HCT116 (cell line): ENCODE measurements around the gene CSNK1D. TPM values are rescaled to one million over a fixed set of nuclear protein-coding genes. Genes with fewer than 3 reads are reported as not detected.

Source experiments
- ATAC-seq: fragments of 200-7000 bp; cut with Tn5 transposase; 2 replicates; pipeline ENCODE4 v1.9.1; 2020; ENCODE audit warnings: mild to moderate bottlenecking, moderate library complexity
- BruUV-seq: library from RNA; stranded (reverse); fragments of 400-500 nt; replicated peaks from 2 replicates; lab custom pipeline; 2021; lab: Mats Ljungman, UMichigan
- CTCF ChIA-PET: fragments of 300-600 bp; sonication (Branson Sonifier 250); formaldehyde crosslinking; loops from one replicate; lab custom pipeline; 2021; ENCODE audit warnings: antibody characterized with exemption; lab: Charles Lee
- POLR2A ChIA-PET: fragments of 300-600, 350-600 bp; sonication (Branson Sonifier 250); formaldehyde crosslinking; loops from one replicate; lab custom pipeline; 2021; ENCODE audit warnings: antibody characterized with exemption; lab: Charles Lee
- RAD21 ChIA-PET, 2 experiments: fragments of 300-600 bp; sonication (Branson Sonifier 250); formaldehyde crosslinking; loops; one replicate each; lab custom pipeline; 2023; ENCODE audit warnings: low total read pairs in 2 of 2; ENCODE audit not compliant: uncharacterized antibody in 2 of 2, unreplicated experiment in 2 of 2, low non-redundant PET in 1 of 2; lab: Charles Lee
- DNase-seq: peaks from one replicate; pipeline ENCODE4 v3.0.0-alpha.2; 2010; ENCODE audit warnings: low read depth, low spot score
- H2AFZ ChIP-seq: fragments of 200-600 bp; shearing (Covaris generic), sonication (generic); 2 replicates; pipeline ENCODE4 v1.6.1; 2017; ENCODE audit warnings: low read depth, mixed run types, mixed read lengths, antibody characterized with exemption, low read length; ENCODE audit not compliant: poor library complexity, severe bottlenecking
- H3K27ac ChIP-seq: 2 replicates; pipeline ENCODE4 v1.5.1; 2012; ENCODE audit warnings: low read depth, low read length
- H3K27me3 ChIP-seq: fragments of 200-600 bp; sonication (generic); 2 replicates; pipeline ENCODE4 v1.6.1; 2016; ENCODE audit warnings: mixed run types, low read length, mixed read lengths; ENCODE audit not compliant: insufficient read depth
- H3K36me3 ChIP-seq, 2 experiments: fragments of 200-500 bp in 1 of 2; fragments of 200-600 bp in 1 of 2; sonication (Bioruptor generic) in 1 of 2; sonication (generic) in 1 of 2; 2 replicates each; pipeline versions ENCODE4 v1.5.1 to v1.6.1; 2014 to 2016; ENCODE audit warnings: low read length in 2 of 2, inconsistent platforms in 1 of 2, mixed read lengths in 1 of 2, mixed run types in 1 of 2; ENCODE audit not compliant: insufficient read depth in 2 of 2, control insufficient read depth in 1 of 2
- H3K4me1 ChIP-seq, 2 experiments: fragments of 200-600 bp in 1 of 2; sonication (generic) in 1 of 2; 2 replicates each; pipeline versions ENCODE4 v1.5.1 to v1.6.1; 2012 to 2017; ENCODE audit warnings: low read length in 2 of 2, inconsistent platforms in 1 of 2, mild to moderate bottlenecking in 1 of 2, mixed read lengths in 1 of 2, mixed run types in 1 of 2, moderate library complexity in 1 of 2; ENCODE audit not compliant: insufficient read depth in 2 of 2, control insufficient read depth in 1 of 2
- H3K4me2 ChIP-seq: fragments of 200-600 bp; sonication (generic); 2 replicates; pipeline ENCODE4 v1.6.1; 2017; ENCODE audit warnings: mixed run types, low read length, mixed read lengths
- H3K4me3 ChIP-seq, 2 experiments: fragments of 200-600 bp in 1 of 2; sonication (generic) in 1 of 2; replicated peaks in 1 of 2; 2 replicates each; pipeline ENCODE4 v1.5.1; 2011 to 2016; ENCODE audit warnings: low read length in 2 of 2, control low read depth in 1 of 2, low read depth in 1 of 2, mild to moderate bottlenecking in 1 of 2, mixed read lengths in 1 of 2, mixed run types in 1 of 2
- H3K79me2 ChIP-seq: fragments of 200-600 bp; sonication (generic); 2 replicates; pipeline ENCODE4 v1.6.1; 2017; ENCODE audit warnings: mild to moderate bottlenecking, mixed run types, low read length, moderate library complexity, mixed read lengths; ENCODE audit not compliant: insufficient read depth
- H3K9ac ChIP-seq: fragments of 200-600 bp; sonication (generic); 2 replicates; pipeline ENCODE4 v1.6.1; 2016; ENCODE audit warnings: low read length, mixed read lengths
- H3K9me2 ChIP-seq: fragments of 200-600 bp; sonication (generic), shearing (Covaris generic); 2 replicates; pipeline ENCODE4 v1.6.1; 2017; ENCODE audit warnings: mixed run types, mild to moderate bottlenecking, moderate library complexity; ENCODE audit not compliant: insufficient read depth
- H3K9me3 ChIP-seq, 2 experiments: fragments of 200-500 bp in 1 of 2; fragments of 200-600 bp in 1 of 2; sonication (Bioruptor generic) in 1 of 2; sonication (generic) in 1 of 2; 2 replicates each; pipeline ENCODE4 v1.6.1; 2014 to 2017; ENCODE audit warnings: low read length in 2 of 2, mixed read lengths in 2 of 2, inconsistent platforms in 1 of 2, low read depth in 1 of 2, mild to moderate bottlenecking in 1 of 2, mixed run types in 1 of 2, moderate library complexity in 1 of 2; ENCODE audit not compliant: control insufficient read depth in 1 of 2, insufficient read depth in 1 of 2
- H4K20me1 ChIP-seq: fragments of 200-600 bp; sonication (generic), shearing (Covaris generic); 2 replicates; pipeline ENCODE4 v1.6.1; 2017; ENCODE audit warnings: mixed run types, mild to moderate bottlenecking, moderate library complexity; ENCODE audit not compliant: insufficient read depth
- CEBPB ChIP-seq: IDR thresholded peaks from 2 replicates; pipeline ENCODE4 v1.6.1; 2012; ENCODE audit warnings: low read depth
- ELF1 ChIP-seq: IDR thresholded peaks from 2 replicates; pipeline ENCODE4 v1.6.1; 2012; ENCODE audit warnings: low read depth, borderline replicate concordance
- EZH2 ChIP-seq: fragments of 200-600 bp; sonication (generic); IDR thresholded peaks from 2 replicates; pipeline ENCODE4 v1.6.1; 2017; ENCODE audit warnings: antibody characterized with exemption, mixed run types
- EZH2phosphoT487 ChIP-seq: fragments of 200-600 bp; IDR thresholded peaks from 2 replicates; pipeline ENCODE4 v1.6.1; 2018; ENCODE audit warnings: antibody characterized with exemption, borderline replicate concordance
- JUND ChIP-seq: IDR thresholded peaks from 2 replicates; pipeline ENCODE4 v1.6.1; 2012
- POLR2A ChIP-seq: IDR thresholded peaks from 2 replicates; pipeline ENCODE4 v1.7.0; 2011; ENCODE audit warnings: borderline replicate concordance; ENCODE audit not compliant: insufficient read depth, insufficient read length; ENCODE audit errors: extremely low read depth
- SIN3A ChIP-seq: IDR thresholded peaks from 2 replicates; pipeline ENCODE4 v1.6.1; 2012; ENCODE audit warnings: low read depth
- SP1 ChIP-seq: IDR thresholded peaks from 2 replicates; pipeline ENCODE4 v1.6.1; 2012; ENCODE audit warnings: low read depth
- SRF ChIP-seq: IDR thresholded peaks from 2 replicates; pipeline ENCODE4 v1.6.1; 2012; ENCODE audit warnings: low read depth
- ZFX ChIP-seq: fragments of 450-650 bp; IDR thresholded peaks from 2 replicates; pipeline ENCODE4 v1.6.1; 2017
- intact Hi-C: fragments of 100-400 bp; cut with micrococcal nuclease; formaldehyde crosslinking; loops from 2 replicates; pipeline ENCODE4 v1.10.0; 2022
- total RNA-seq: library from RNA; stranded (reverse); gene quantifications from one replicate; pipeline ENCODE4 v1.2.1, GENCODE V29; 2021; ENCODE audit not compliant: unreplicated experiment
- TF ChIP-seq, protein P1 (sequence below): IDR thresholded peaks from 2 replicates; pipeline ENCODE4 v1.6.1; 2012

The CSNK1D gene
- total RNA-seq, 1 experiment from 2014 or later: 176 TPM

DNA sequence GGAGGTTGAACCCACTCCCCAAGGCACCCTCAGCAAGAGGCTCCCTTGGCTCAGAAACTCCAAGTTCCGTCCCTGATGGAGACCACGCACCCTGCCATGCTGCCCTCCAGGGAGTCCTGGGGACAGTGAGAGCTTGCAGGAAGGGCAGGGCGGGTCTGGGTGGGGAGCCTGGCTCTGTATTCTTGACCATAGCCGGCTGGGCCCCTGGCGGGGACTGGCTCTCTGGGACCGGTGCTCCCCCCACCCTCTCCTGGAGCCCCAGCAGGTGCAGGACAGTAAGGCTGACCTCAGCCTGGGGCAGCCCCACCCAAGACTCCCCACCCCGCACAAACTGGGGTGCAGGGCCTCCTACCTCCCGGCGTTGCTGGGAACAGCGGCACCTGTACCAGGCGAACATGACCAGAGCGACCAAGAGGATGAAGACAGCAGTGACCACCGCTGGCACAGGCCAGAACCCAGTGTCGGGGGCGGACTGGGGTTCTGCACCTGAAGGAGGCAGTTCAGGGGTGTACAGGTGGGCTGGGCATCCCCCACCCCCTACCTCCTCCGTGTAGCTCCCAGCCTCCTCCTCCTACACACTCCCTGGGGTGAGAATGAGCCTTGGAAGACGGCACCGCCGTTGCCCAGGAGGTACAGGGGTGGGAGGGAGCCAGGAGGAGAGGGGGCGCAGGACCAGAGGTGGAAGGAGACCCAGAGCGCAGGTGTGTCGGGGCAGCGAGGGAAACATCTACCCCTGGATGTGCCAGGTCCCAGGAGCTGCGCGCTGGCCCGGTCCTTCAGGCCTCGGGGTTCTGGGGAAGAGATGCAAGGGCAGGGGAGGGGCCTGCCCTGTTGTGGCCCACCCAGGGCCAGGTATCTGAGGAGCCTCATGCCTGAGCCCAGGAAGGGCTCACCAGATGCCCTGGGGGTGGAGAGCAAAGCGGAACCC, 49.3 kb upstream of the CSNK1D start:
- H3K9ac ChIP-seq: no peak overlapping the region
- H3K4me3 ChIP-seq: no peak overlapping the region
- no peaks in the 10 kb centered on the region for H3K9me2 ChIP-seq
- H4K20me1 ChIP-seq: no peaks in the 10 kb centered on the region
- no peaks in the 10 kb centered on the region for H3K36me3 ChIP-seq
- no peaks in the 10 kb centered on the region for H3K27me3 ChIP-seq
- no peak overlapping the region for H3K4me2 ChIP-seq
- DNase-seq (no peak), ATAC-seq (no peak)
- ChIA-PET RAD21 (no interaction called here), CTCF (interaction anchor here (1.0 to 1.2 kb wide), 3 partner anchors 10 to 86 kb away, joined by 3 to 4 read pairs (median 3); partner anchors contain the start of gene SECTM1), POLR2A (interaction anchor here (1.2 kb wide), 1 partner anchor 30 kb away, joined by 3 read pairs; no protein-coding TSS in a partner anchor)
- H3K79me2 ChIP-seq: no peaks in the 10 kb centered on the region
- no peak overlapping the region for H2AFZ ChIP-seq
- no TSS peak for BruUV-seq
- no peak overlapping the region for H3K27ac ChIP-seq
- no peak for TF ChIP-seq CEBPB
- no peak for TF ChIP-seq ZFX
- no peak for TF ChIP-seq ELF1
- no peak for TF ChIP-seq SP1
- no peak for TF ChIP-seq JUND
- TF ChIP-seq EZH2: no peak
- TF ChIP-seq EZH2phosphoT487: no peak
- no peak for TF ChIP-seq SRF
- TF ChIP-seq, protein P1, sequence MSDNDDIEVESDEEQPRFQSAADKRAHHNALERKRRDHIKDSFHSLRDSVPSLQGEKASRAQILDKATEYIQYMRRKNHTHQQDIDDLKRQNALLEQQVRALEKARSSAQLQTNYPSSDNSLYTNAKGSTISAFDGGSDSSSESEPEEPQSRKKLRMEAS: no peak
- TF ChIP-seq SIN3A: no peak
- no peak for TF ChIP-seq POLR2A
- intact Hi-C loops: no loop called here
- H3K9me3 ChIP-seq: peaks cover 0 to 20% of the 10 kb centered on the region in 2 experiments; a peak in 1 of 4 replicates
- peaks cover 0 to 15% of the 10 kb centered on the region in 2 experiments; a peak in 2 of 4 replicates for H3K4me1 ChIP-seq
